ENCODE results near the gene ACOT13.

The ACOT13 gene

DNA sequence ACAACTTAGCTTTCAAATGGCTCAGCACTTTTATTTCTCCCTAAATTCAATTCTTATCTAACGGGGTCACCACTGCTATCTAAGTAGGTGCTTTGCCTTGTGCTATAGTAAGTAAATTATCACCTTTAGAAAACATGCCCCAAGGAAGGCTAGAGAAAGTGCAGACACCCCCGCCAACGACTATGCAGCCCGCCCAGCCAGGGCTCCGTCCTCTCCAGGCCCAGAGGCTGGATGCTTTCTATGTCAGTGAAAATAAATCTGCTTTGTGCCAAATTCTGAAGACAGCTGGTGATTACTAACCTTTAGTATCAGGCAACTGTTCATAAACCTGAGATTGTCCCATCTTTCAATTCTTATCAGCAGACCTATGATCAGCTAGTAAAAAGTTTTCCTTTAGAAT lies 35.2 kb upstream of the ACOT13 start:
- Histone ChIP-seq H3K4me1 (ENCODE audit: control insufficient read depth, insufficient read depth, low read length) (peaks cover 7% of the 10 kb centered on the region; the same call in 1 of the 2 replicates), H3K4me3 (ENCODE audit: low read depth, low read length) (no peak overlapping the region), H3K36me3 (ENCODE audit: control insufficient read depth in 2 of 2, insufficient read depth in 1 of 2, low read length in 2 of 2) (no peaks in the 10 kb centered on the region), H3K27ac (ENCODE audit: extremely low read depth, low read depth, low read length) (no peak overlapping the region), H3K9me3 (ENCODE audit: control insufficient read depth, insufficient read depth, low read depth, low read length) (no peaks in the 10 kb centered on the region)
- no peak for TF ChIP-seq ZNF624 (tag by site-specific recombination; IDR thresholded peaks at IDR 0.05)
- no peak for TF ChIP-seq ZSCAN30 (tag by site-specific recombination; IDR thresholded peaks at IDR 0.05)
- TF ChIP-seq, protein P1, sequence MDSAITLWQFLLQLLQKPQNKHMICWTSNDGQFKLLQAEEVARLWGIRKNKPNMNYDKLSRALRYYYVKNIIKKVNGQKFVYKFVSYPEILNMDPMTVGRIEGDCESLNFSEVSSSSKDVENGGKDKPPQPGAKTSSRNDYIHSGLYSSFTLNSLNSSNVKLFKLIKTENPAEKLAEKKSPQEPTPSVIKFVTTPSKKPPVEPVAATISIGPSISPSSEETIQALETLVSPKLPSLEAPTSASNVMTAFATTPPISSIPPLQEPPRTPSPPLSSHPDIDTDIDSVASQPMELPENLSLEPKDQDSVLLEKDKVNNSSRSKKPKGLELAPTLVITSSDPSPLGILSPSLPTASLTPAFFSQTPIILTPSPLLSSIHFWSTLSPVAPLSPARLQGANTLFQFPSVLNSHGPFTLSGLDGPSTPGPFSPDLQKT (IDR thresholded peaks at IDR 0.05; ENCODE audit: borderline replicate concordance, low read depth, low read length): no peak
- TF ChIP-seq, protein P2, sequence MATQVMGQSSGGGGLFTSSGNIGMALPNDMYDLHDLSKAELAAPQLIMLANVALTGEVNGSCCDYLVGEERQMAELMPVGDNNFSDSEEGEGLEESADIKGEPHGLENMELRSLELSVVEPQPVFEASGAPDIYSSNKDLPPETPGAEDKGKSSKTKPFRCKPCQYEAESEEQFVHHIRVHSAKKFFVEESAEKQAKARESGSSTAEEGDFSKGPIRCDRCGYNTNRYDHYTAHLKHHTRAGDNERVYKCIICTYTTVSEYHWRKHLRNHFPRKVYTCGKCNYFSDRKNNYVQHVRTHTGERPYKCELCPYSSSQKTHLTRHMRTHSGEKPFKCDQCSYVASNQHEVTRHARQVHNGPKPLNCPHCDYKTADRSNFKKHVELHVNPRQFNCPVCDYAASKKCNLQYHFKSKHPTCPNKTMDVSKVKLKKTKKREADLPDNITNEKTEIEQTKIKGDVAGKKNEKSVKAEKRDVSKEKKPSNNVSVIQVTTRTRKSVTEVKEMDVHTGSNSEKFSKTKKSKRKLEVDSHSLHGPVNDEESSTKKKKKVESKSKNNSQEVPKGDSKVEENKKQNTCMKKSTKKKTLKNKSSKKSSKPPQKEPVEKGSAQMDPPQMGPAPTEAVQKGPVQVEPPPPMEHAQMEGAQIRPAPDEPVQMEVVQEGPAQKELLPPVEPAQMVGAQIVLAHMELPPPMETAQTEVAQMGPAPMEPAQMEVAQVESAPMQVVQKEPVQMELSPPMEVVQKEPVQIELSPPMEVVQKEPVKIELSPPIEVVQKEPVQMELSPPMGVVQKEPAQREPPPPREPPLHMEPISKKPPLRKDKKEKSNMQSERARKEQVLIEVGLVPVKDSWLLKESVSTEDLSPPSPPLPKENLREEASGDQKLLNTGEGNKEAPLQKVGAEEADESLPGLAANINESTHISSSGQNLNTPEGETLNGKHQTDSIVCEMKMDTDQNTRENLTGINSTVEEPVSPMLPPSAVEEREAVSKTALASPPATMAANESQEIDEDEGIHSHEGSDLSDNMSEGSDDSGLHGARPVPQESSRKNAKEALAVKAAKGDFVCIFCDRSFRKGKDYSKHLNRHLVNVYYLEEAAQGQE (tag by site-specific recombination; IDR thresholded peaks at IDR 0.05): no peak
- TF ChIP-seq ZNF280C (tag by site-specific recombination; IDR thresholded peaks at IDR 0.05): no peak
- TF ChIP-seq ZNF292 (tag by site-specific recombination; IDR thresholded peaks at IDR 0.05; ENCODE audit: borderline replicate concordance, low read depth): no peak
- TF ChIP-seq ZNF404 (tag by site-specific recombination; IDR thresholded peaks at IDR 0.05): no peak
- no peak for TF ChIP-seq BCL11A (tag by site-specific recombination; IDR thresholded peaks at IDR 0.05; ENCODE audit: low read depth)
- TF ChIP-seq MZF1 (tag by site-specific recombination; IDR thresholded peaks at IDR 0.05; ENCODE audit: borderline replicate concordance): no peak
- TF ChIP-seq ZNF16 (tag by site-specific recombination; IDR thresholded peaks at IDR 0.05; ENCODE audit: low read depth): no peak
- no peak for TF ChIP-seq ZNF76 (tag by site-specific recombination; IDR thresholded peaks at IDR 0.05; ENCODE audit: borderline replicate concordance, low read depth)
- no peak for TF ChIP-seq ZNF510 (tag by site-specific recombination; IDR thresholded peaks at IDR 0.05; ENCODE audit: insufficient replicate concordance)
- no peak for TF ChIP-seq ZFP37 (tag by site-specific recombination; IDR thresholded peaks at IDR 0.05)
- TF ChIP-seq ZNF175 (tag by site-specific recombination; IDR thresholded peaks at IDR 0.05): no peak
- TF ChIP-seq GFI1B (tag by site-specific recombination; IDR thresholded peaks at IDR 0.05): no peak
- no peak for TF ChIP-seq ZNF473 (tag by site-specific recombination; IDR thresholded peaks at IDR 0.05)
- TF ChIP-seq ZNF202 (tag by site-specific recombination; IDR thresholded peaks at IDR 0.05; ENCODE audit: borderline replicate concordance): no peak
- TF ChIP-seq ZNF558 (tag by site-specific recombination; IDR thresholded peaks at IDR 0.05): no peak
- CTCF ChIA-PET: interaction anchor here (0.7 to 2.6 kb wide), 3 partner anchors 48 to 111 kb away, joined by 3 to 9 read pairs (median 3); no protein-coding TSS in a partner anchor
- POLR2A ChIA-PET: no interaction called here

DNA sequence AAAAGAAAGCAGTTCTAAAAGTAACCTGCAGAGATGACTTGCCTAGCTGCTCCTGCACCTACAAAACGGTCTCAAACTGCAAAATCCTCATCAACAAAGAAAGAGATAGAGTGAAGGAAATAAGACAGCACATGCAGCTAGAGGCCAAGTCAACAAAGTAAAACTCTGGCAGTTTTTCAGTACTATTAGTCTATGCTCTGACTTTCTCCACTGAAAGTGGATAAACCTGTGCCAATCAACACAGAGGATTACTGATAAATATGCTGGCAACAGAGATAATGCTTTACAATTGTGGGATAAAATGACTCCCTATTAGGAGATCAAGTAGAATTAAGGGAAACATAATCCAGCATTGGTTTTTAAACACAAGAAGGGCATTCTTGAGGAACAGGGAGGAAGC lies 34.3 kb upstream of the ACOT13 start:
- H3K36me3 ChIP-seq (ENCODE audit: control insufficient read depth in 2 of 2, insufficient read depth in 1 of 2, low read length in 2 of 2): no peaks in the 10 kb centered on the region
- POLR2A ChIA-PET: interaction anchor here (0.6 kb wide), 1 partner anchor 836 kb away, joined by 4 read pairs; no protein-coding TSS in a partner anchor
- no peak overlapping the region for H3K27ac ChIP-seq (ENCODE audit: extremely low read depth, low read depth, low read length)
- no peak overlapping the region for H3K4me3 ChIP-seq (ENCODE audit: low read depth, low read length)
- H3K4me1 ChIP-seq (ENCODE audit: control insufficient read depth, insufficient read depth, low read length): peaks cover 7% of the 10 kb centered on the region; the same call in 1 of the 2 replicates
- no peaks in the 10 kb centered on the region for H3K9me3 ChIP-seq (ENCODE audit: control insufficient read depth, insufficient read depth, low read depth, low read length)
- CTCF ChIA-PET: interaction anchor here (1.3 to 2.6 kb wide), 2 partner anchors 49 to 51 kb away, joined by 3 to 9 read pairs; no protein-coding TSS in a partner anchor
- TF ChIP-seq ZSCAN16 (tag by site-specific recombination; IDR thresholded peaks at IDR 0.05) (no peak), PRDM1 (tag by site-specific recombination; IDR thresholded peaks at IDR 0.05) (0 out of 2 replicates have a peak, but pooled peaks have one; percentile 17), SP2 (tag by site-specific recombination; IDR thresholded peaks at IDR 0.05) (no peak)
- TF ChIP-seq, protein P3, sequence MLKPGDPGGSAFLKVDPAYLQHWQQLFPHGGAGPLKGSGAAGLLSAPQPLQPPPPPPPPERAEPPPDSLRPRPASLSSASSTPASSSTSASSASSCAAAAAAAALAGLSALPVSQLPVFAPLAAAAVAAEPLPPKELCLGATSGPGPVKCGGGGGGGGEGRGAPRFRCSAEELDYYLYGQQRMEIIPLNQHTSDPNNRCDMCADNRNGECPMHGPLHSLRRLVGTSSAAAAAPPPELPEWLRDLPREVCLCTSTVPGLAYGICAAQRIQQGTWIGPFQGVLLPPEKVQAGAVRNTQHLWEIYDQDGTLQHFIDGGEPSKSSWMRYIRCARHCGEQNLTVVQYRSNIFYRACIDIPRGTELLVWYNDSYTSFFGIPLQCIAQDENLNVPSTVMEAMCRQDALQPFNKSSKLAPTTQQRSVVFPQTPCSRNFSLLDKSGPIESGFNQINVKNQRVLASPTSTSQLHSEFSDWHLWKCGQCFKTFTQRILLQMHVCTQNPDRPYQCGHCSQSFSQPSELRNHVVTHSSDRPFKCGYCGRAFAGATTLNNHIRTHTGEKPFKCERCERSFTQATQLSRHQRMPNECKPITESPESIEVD (tag by site-specific recombination; IDR thresholded peaks at IDR 0.05): peak; percentile 47; the same call in 1 of the 2 replicates

Data from HEK293 (cell line).